KMS-11 (cell line): ENCODE results near the gene COBL.

ENCODE experiments used
- H2AFZ ChIP-seq: fragments of 200-600 bp; sonication (generic); 2 replicates; pipeline ENCODE4 v1.6.1; 2016; ENCODE audit warnings: antibody characterized with exemption, mixed run types, low read depth
- H3K27ac ChIP-seq: fragments of 200-600 bp; sonication (generic); 2 replicates; pipeline ENCODE4 v1.6.1; 2016; ENCODE audit warnings: mild to moderate bottlenecking, mixed run types
- H3K27me3 ChIP-seq: fragments of 200-600 bp; sonication (generic); 2 replicates; pipeline ENCODE4 v1.6.1; 2017; ENCODE audit warnings: mild to moderate bottlenecking, low read depth, mixed run types, moderate library complexity; ENCODE audit not compliant: insufficient read depth
- H3K36me3 ChIP-seq: fragments of 200-600 bp; sonication (generic); 2 replicates; pipeline ENCODE4 v1.6.1; 2017; ENCODE audit warnings: mild to moderate bottlenecking, mixed run types; ENCODE audit not compliant: insufficient read depth
- H3K4me1 ChIP-seq: fragments of 200-600 bp; sonication (generic); 2 replicates; pipeline ENCODE4 v1.6.1; 2016; ENCODE audit warnings: mild to moderate bottlenecking, low read depth, mixed run types; ENCODE audit not compliant: poor library complexity, severe bottlenecking
- H3K4me2 ChIP-seq: fragments of 200-600 bp; sonication (generic); 2 replicates; pipeline ENCODE4 v1.7.0; 2016; ENCODE audit warnings: mild to moderate bottlenecking, mixed run types
- H3K4me3 ChIP-seq: fragments of 200-600 bp; sonication (generic); IDR thresholded peaks from 2 replicates; pipeline ENCODE4 v1.6.1; 2017; ENCODE audit warnings: low read depth, low read length, mixed read lengths; ENCODE audit not compliant: insufficient read depth
- H3K79me2 ChIP-seq: fragments of 200-600 bp; sonication (generic); 2 replicates; pipeline ENCODE4 v1.6.1; 2016; ENCODE audit warnings: low read depth, mixed run types; ENCODE audit not compliant: insufficient read depth
- H3K9ac ChIP-seq: fragments of 200-600 bp; sonication (generic); 2 replicates; pipeline ENCODE4 v1.6.1; 2016; ENCODE audit warnings: mild to moderate bottlenecking, mixed run types
- H4K20me1 ChIP-seq: fragments of 200-600 bp; sonication (generic); 2 replicates; pipeline ENCODE4 v1.6.1; 2016; ENCODE audit warnings: mild to moderate bottlenecking, mixed run types; ENCODE audit not compliant: insufficient read depth
- CTCF ChIP-seq: fragments of 200-600 bp; sonication (generic); conservative IDR thresholded peaks from 2 replicates; pipeline ENCODE4 v1.6.1; 2017; ENCODE audit warnings: low read depth, mild to moderate bottlenecking, antibody characterized with exemption, low read length, moderate library complexity, mixed read lengths

Gene COBL

GRCh38 chr7:51227861-51228260 lies 88.7 kb downstream of the COBL start:
- Histone ChIP-seq H3K36me3 (no peaks in the 10 kb centered on the region), H3K4me3 (no peak overlapping the region), H3K27ac (no peak overlapping the region), H3K9ac (no peak overlapping the region), H3K79me2 (no peaks in the 10 kb centered on the region), H2AFZ (no peak overlapping the region), H3K4me2 (no peak overlapping the region), H3K27me3 (no peaks in the 10 kb centered on the region), H4K20me1 (no peaks in the 10 kb centered on the region), H3K4me1 (no peaks in the 10 kb centered on the region)
- TF ChIP-seq CTCF, result no peak

DNA sequence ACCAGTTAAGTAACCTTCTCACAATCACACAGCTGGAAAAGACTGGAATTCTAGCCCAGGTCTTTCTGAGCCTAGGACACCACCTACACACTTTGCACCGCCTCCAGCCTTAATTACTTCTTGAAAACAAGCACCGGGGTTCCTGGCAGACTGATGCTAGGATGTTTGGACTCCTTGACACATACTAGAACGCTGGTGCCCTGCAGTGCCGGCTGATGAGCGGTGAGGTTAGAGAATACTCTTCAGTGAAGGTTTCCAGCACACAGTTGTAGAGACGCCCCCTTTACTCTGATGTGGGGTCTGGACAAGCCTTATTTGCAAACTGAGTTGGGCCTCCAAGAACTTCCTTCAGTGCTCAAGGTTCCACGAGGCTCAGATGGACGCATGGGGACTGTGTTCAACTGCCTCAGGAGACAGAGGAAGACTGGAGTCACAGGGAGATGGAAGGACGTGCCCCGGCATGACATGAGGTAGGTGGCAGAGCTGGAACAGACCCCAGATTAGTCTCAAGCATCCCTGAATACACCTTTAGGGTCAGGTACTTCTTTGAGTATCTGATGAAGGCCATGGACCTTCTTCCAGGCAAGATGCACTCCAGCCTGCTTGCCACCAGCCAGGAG lies 89.6 kb downstream of the COBL start:
- H3K4me2 ChIP-seq, result no peak overlapping the region
- no peak overlapping the region for H3K4me3 ChIP-seq
- H3K27ac ChIP-seq, result no peak overlapping the region
- H2AFZ ChIP-seq, result no peak overlapping the region
- no peak for TF ChIP-seq CTCF
- H3K4me1 ChIP-seq, result no peaks in the 10 kb centered on the region
- H3K9ac ChIP-seq, result no peak overlapping the region
- no peaks in the 10 kb centered on the region for H3K79me2 ChIP-seq
- H3K36me3 ChIP-seq, result no peaks in the 10 kb centered on the region
- no peaks in the 10 kb centered on the region for H3K27me3 ChIP-seq
- H4K20me1 ChIP-seq, result no peaks in the 10 kb centered on the region

DNA sequence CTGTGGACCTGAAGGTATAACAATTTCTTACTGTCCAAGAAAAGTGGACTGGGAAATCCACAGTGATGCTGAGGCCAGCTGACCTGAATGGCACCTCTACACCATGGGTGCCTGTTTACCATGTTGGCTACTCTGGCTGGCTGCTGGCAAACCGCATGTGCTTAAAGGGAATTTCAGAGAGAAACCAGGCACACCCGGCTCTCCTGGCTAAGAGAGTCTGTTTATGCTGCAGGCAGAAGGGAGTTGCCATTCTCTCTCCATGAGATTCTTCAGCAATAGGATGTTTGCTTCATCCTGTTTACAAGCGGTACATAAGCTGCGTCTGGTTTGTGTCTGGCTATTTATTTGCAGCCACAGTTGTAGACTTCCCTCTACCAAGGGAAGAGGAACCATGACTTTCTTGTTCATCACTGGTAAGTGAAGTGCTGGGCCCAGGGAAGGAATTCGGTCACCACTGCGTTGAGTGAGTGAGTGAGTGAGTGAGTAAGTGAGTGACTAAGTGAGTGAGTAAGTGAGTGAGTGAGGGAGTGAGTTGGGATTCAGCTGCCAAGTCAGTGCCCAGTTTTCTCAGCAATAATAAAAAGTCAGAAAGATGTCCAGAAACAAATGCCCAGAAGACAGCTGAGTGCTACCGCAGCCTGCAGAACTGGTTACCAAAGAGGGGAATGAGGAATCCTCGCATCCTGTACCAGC lies 90.4 kb downstream of the COBL start:
- H4K20me1 ChIP-seq, result no peaks in the 10 kb centered on the region
- no peak overlapping the region for H3K4me2 ChIP-seq
- H3K9ac ChIP-seq, result no peak overlapping the region
- H3K36me3 ChIP-seq, result no peaks in the 10 kb centered on the region
- no peak overlapping the region for H3K27ac ChIP-seq
- no peaks in the 10 kb centered on the region for H3K4me1 ChIP-seq
- no peak for TF ChIP-seq CTCF
- H3K79me2 ChIP-seq, result no peaks in the 10 kb centered on the region
- H3K4me3 ChIP-seq, result no peak overlapping the region
- no peak overlapping the region for H2AFZ ChIP-seq
- no peaks in the 10 kb centered on the region for H3K27me3 ChIP-seq

GRCh38 chr7:51224811-51225595 lies 91.6 kb downstream of the COBL start:
- Histone ChIP-seq H3K27ac (no peak overlapping the region), H2AFZ (no peak overlapping the region), H3K4me2 (no peak overlapping the region), H3K79me2 (no peaks in the 10 kb centered on the region), H3K4me1 (no peaks in the 10 kb centered on the region), H3K27me3 (no peaks in the 10 kb centered on the region), H3K36me3 (no peaks in the 10 kb centered on the region), H3K9ac (no peak overlapping the region), H3K4me3 (no peak overlapping the region), H4K20me1 (no peaks in the 10 kb centered on the region)
- TF ChIP-seq CTCF, result no peak
